ENCODE measurements around the gene RALGAPA2. TPM values are rescaled to one million over a fixed set of nuclear protein-coding genes. Genes with fewer than 3 reads are reported as not detected.

The RALGAPA2 gene
- total and polyA plus RNA-seq, 2 experiments from 2014 or later: 14.5 to 35.5 TPM

- H3K9me3 ChIP-seq (ENCODE audit: low read depth): no peaks in the 10 kb centered on the region
- H3K4me1 ChIP-seq (ENCODE audit: low read depth): peaks cover 13% of the 10 kb centered on the region
- no peak overlapping the region for H3K27ac ChIP-seq
- peaks cover 15% of the 10 kb centered on the region for H3K27me3 ChIP-seq
- no peak for DNase-seq (ENCODE audit: low read depth in 1 of 2, low spot score in 1 of 2)
- H3K4me3 ChIP-seq: no peak overlapping the region
- TF ChIP-seq CTCF (IDR thresholded peaks at IDR 0.05; ENCODE audit: low read depth, low read length): no peak
- H3K36me3 ChIP-seq: no peaks in the 10 kb centered on the region
Measured at GRCh38 chr20:20411836-20412235, 300.6 kb downstream of the RALGAPA2 start.

GRCh38 chr20:20411402-20411801 is 301.0 kb downstream of the RALGAPA2 start:
- peaks cover 13% of the 10 kb centered on the region for H3K4me1 ChIP-seq (ENCODE audit: low read depth)
- no peaks in the 10 kb centered on the region for H3K36me3 ChIP-seq
- H3K27ac ChIP-seq: no peak overlapping the region
- H3K27me3 ChIP-seq: peaks cover 15% of the 10 kb centered on the region
- TF ChIP-seq CTCF (IDR thresholded peaks at IDR 0.05; ENCODE audit: low read depth, low read length): no peak
- no peak for DNase-seq (ENCODE audit: low read depth in 1 of 2, low spot score in 1 of 2)
- no peak overlapping the region for H3K4me3 ChIP-seq
- H3K9me3 ChIP-seq (ENCODE audit: low read depth): no peaks in the 10 kb centered on the region

- Histone ChIP-seq H3K4me1 (ENCODE audit: low read depth) (peaks cover 13% of the 10 kb centered on the region), H3K4me3 (no peak overlapping the region), H3K36me3 (no peaks in the 10 kb centered on the region), H3K27me3 (peaks cover 12% of the 10 kb centered on the region), H3K27ac (no peak overlapping the region), H3K9me3 (ENCODE audit: low read depth) (no peaks in the 10 kb centered on the region)
- peak; percentile 59 to 71 for DNase-seq (ENCODE audit: low read depth in 1 of 2, low spot score in 1 of 2)
- TF ChIP-seq CTCF (IDR thresholded peaks at IDR 0.05; ENCODE audit: low read depth, low read length): no peak
Measured at GRCh38 chr20:20410678-20411077, 301.8 kb downstream of the RALGAPA2 start.

GRCh38 chr20:20409331-20409730 is 303.1 kb downstream of the RALGAPA2 start:
- no peak overlapping the region for H3K27ac ChIP-seq
- TF ChIP-seq CTCF (IDR thresholded peaks at IDR 0.05; ENCODE audit: low read depth, low read length): no peak
- no peaks in the 10 kb centered on the region for H3K9me3 ChIP-seq (ENCODE audit: low read depth)
- H3K36me3 ChIP-seq: no peaks in the 10 kb centered on the region
- peaks cover 11% of the 10 kb centered on the region for H3K27me3 ChIP-seq
- no peak for DNase-seq (ENCODE audit: low read depth in 1 of 2, low spot score in 1 of 2)
- peaks cover 13% of the 10 kb centered on the region for H3K4me1 ChIP-seq (ENCODE audit: low read depth)
- H3K4me3 ChIP-seq: no peak overlapping the region

- H3K4me1 ChIP-seq (ENCODE audit: low read depth): peaks cover 12% of the 10 kb centered on the region
- H3K36me3 ChIP-seq: no peaks in the 10 kb centered on the region
- TF ChIP-seq CTCF (IDR thresholded peaks at IDR 0.05; ENCODE audit: low read depth, low read length): peak; percentile 10
- H3K27me3 ChIP-seq: peaks cover 11% of the 10 kb centered on the region
- H3K4me3 ChIP-seq: no peak overlapping the region
- H3K27ac ChIP-seq: no peak overlapping the region
- no peaks in the 10 kb centered on the region for H3K9me3 ChIP-seq (ENCODE audit: low read depth)
- DNase-seq (ENCODE audit: low read depth in 1 of 2, low spot score in 1 of 2): peak in 1 of 2 donors; percentile 3
Measured at GRCh38 chr20:20407891-20408805, 304.3 kb downstream of the RALGAPA2 start.
